GM06990 (cell line): ENCODE results near the gene RALGAPA2.

ENCODE experiments used
- DNase-seq: peaks from one replicate; pipeline ENCODE4 v3.0.0-alpha.2; 2011; ENCODE audit not compliant: insufficient read length; ENCODE audit errors: extremely low read depth
- H3K27me3 ChIP-seq: replicated peaks from 2 replicates; pipeline ENCODE4 v1.6.0; 2011; ENCODE audit warnings: low read length; ENCODE audit not compliant: control insufficient read depth, insufficient read depth
- H3K36me3 ChIP-seq: 2 replicates; pipeline ENCODE4 v1.5.1; 2011; ENCODE audit warnings: low read length; ENCODE audit not compliant: control insufficient read depth, insufficient read depth
- H3K4me3 ChIP-seq: replicated peaks from 2 replicates; pipeline ENCODE4 v1.5.1; 2011; ENCODE audit warnings: low read depth, mild to moderate bottlenecking, control low read depth, low read length
- CTCF ChIP-seq: IDR thresholded peaks from 2 replicates; pipeline ENCODE4 v1.5.1; 2011; ENCODE audit warnings: low read length, control low read depth, mild to moderate bottlenecking, inconsistent platforms; ENCODE audit not compliant: insufficient read depth, poor library complexity, severe bottlenecking

The RALGAPA2 gene

DNA sequence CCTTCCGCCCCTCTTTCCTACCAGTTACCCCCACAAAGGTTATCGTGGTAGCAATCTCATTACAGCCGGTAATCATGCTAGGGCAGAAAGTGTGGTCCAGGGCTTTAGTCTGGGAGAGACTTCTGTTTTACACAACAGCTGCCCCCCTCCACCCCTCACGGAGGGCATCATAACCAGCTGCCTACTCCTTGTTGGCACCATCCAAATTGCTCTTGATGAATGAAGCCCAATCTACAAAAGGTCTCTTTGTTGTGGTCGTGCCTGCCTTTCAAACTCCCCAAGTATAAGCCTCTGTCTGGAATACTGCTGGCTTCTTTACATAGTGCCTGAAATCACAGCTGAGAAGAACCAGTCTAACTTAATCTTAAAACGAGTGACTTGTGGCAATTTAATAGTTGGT is 186.7 kb downstream of the RALGAPA2 start:
- peaks cover 2% of the 10 kb centered on the region for H3K36me3 ChIP-seq

DNA sequence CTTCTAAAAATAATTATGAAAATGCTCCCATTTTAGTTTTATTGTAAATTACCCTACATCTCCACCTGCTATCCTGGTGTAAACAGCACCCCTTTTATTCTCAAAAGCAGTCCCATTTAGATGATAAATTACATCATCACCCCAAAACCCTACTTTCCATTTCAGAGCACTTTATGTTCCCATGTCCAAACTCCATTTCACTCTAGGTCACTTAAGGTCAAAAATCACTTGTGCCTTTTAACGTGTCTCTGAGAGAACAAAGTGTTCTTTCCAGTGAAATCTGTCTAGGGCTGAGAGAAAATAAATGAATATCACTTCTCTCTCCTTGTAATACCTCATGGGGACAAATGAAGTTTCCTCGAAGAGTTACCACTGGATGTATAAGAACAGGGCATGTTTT is 187.2 kb downstream of the RALGAPA2 start:
- Histone ChIP-seq H3K27me3 (no peaks in the 10 kb centered on the region), H3K36me3 (no peaks in the 10 kb centered on the region; the same call in none of the 2 replicates)
- TF ChIP-seq CTCF = no peak

More for the DNA sequence above, 186.7 kb downstream of the RALGAPA2 start:
- Histone ChIP-seq H3K4me3 (no peak overlapping the region), H3K27me3 (no peaks in the 10 kb centered on the region)
- TF ChIP-seq CTCF = no peak
- DNase-seq = no peak

DNA sequence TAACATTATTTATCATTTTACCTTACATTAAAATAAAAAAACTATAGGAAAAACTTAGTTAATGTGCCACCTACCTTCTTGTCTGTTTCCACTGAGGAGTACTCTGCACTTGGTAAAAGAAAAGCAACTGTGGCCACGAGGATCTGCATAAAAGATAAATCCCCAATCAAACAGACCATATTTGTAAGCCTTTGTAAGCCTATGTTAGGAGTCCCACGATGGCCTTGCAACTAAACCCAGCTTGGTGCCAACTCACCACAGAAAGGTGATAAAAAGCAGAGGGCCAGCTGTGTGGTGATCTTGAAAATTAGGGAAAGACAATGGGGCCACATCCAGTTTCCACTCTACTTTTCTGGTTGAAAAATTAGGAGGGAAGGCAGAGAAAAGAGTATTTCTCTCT is 187.7 kb downstream of the RALGAPA2 start:
- no peak for DNase-seq
- no peak for TF ChIP-seq CTCF
- Histone ChIP-seq H3K36me3 (no peaks in the 10 kb centered on the region; the same call in 1 of the 2 replicates), H3K4me3 (no peak overlapping the region), H3K27me3 (no peaks in the 10 kb centered on the region)

More for the DNA sequence above, 187.2 kb downstream of the RALGAPA2 start:
- no peak overlapping the region for H3K4me3 ChIP-seq
- DNase-seq = no peak

GRCh38 chr20:20521736-20522135 is 190.7 kb downstream of the RALGAPA2 start:
- no peak for DNase-seq
- no peak for TF ChIP-seq CTCF
- H3K4me3 ChIP-seq = no peak overlapping the region

GRCh38 chr20:20520776-20521175 is 191.7 kb downstream of the RALGAPA2 start:
- Histone ChIP-seq H3K27me3 (no peaks in the 10 kb centered on the region), H3K4me3 (no peak overlapping the region), H3K36me3 (no peaks in the 10 kb centered on the region; the same call in 1 of the 2 replicates)
- DNase-seq = no peak
- TF ChIP-seq CTCF = no peak

More at GRCh38 chr20:20521736-20522135, 190.7 kb downstream of the RALGAPA2 start:
- Histone ChIP-seq H3K36me3 (no peaks in the 10 kb centered on the region; the same call in 1 of the 2 replicates), H3K27me3 (no peaks in the 10 kb centered on the region)

DNA sequence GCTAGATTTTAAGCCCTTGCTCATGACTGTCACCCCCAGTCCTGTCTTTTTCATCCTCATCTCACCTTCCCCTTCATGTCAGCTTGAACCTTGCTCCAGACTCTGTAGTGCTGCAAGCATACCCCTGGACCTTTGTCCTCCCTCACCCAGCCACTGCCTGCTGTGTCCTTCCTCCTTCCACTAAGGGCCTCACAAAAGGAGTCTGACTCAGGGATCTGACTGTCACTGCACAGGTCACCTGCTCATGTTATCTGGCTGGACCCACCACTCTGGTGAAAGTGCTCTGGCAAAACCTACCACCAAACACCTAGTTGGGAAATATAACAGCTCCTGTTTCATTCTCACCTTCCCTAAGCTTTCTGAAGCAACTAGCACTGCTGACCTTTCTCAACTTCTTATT is 193.2 kb downstream of the RALGAPA2 start:
- no peak for TF ChIP-seq CTCF
- Histone ChIP-seq H3K27me3 (no peaks in the 10 kb centered on the region), H3K4me3 (no peak overlapping the region), H3K36me3 (peaks cover 1% of the 10 kb centered on the region; the same call in 1 of the 2 replicates)
- DNase-seq = no peak
